Hypothalamus (tissue), 51 donors: ENCODE measurements around the gene NUP210.

Source experiments
- DNase-seq, 51 donors: peaks; one replicate each; lab custom pipeline; 2025; lab: John Stamatoyannopoulos, UW

NUP210 gene

GRCh38 chr3:13408890-13409289 is 11.2 kb downstream of the NUP210 start:
- DNase-seq = no peak

DNA sequence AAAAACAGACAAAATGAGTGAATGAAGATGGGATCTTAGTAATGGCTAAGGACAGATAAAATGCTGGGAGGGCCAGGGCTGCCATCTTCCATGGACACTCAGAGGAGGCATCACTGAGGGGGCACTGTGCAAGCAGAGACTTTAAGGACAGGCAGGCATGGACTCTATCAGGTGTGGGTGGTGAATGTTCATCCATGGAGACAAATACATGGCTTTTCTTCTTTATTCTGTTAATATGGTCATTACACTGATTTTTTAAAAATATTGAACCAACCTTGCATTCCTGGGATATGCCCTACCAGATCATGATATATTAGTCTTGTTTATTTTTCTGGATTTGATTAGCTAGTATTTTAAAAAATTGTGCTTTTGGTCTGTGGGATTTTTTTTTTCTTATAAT is 12.2 kb downstream of the NUP210 start:
- DNase-seq = no peak

DNA sequence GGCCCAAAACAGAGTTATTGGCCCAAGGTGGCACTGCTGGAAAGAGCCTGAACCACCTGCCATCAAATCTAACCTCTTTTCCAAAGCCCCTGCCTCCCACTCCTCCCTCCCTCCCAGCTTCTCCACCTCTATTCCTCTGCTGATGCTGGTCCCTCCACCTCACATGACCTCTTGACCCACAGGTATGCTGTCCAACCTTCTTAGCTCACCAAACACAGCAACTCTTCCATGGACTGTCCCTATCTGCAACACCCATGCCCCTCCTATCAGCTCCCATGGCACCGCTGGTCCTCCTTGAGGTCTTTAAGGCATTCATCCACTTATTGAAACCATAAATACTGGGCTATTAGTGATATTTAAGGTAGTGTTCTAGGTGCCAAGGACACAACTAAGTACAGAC is 12.6 kb downstream of the NUP210 start:
- no peak for DNase-seq

- DNase-seq = no peak
Measured at GRCh38 chr3:13406190-13406589, 13.9 kb downstream of the NUP210 start.

DNA sequence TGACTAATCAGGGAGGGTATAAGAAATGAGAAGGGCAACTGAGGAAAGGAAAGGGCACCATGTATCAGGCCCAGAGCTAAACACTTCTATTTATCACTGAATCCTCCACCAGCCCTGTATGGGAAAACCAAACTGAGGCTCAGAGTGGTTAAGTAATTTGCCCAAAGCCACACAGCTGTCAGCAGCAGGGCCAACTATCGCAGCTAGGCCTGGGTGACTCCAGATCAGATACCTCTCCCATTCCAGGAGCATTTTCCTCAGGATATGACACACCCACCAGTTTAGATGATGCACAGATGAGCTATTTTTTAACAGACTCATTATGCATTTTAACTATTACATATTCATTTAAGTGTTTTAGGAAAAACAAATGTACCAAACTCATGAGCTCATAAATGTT is 14.5 kb downstream of the NUP210 start:
- no peak for DNase-seq

GRCh38 chr3:13404626-13405452 is 15.3 kb downstream of the NUP210 start:
- DNase-seq = no peak

DNA sequence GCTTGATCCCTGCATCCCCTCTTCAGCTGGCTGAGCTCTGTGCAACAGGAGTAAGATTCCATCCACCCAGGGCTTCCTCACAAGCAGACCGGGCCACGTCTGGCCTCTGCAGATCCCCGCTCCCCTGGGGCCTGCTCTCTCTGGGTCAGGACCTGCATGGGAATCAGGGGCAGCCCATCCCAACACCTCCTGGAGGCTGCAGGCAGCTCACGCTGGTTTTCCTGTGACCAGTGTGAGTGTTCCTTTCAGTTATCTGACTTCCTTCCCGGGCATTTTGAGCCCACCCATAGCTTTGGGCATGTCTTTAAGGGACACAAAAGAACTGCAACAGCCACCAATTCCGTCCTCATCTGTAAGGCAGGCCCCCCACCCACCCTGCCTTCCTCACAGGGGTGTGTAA is 16.3 kb downstream of the NUP210 start:
- no peak for DNase-seq

DNA sequence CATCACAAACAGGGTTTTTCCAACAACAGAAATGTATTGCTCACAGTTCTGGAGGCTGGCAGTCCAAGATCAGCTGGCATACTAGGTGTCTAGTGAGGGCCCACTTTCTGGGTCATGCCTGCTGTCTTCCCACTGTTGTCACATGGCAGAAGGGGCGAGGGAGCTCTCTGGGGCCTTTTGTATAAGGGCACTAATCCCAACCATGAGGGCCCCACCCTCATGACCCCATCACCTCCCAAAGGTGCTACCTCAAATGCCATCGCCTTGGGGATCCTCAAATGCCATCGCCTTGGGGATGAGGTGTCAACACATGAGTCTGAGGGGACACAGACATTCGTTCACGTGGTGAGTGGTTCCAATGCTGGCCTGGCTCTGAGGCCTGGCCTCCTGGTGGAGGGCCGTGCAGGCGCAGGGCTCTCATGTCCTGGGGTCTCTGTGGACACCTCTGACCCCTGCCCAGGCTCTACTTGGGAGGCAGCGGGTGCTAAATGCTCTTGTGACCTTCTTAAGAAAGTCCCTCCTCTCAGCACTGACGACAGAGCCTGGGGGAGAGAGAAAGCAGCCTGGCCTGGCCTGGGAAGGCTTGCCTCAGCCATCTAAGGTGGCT is 16.8 kb downstream of the NUP210 start:
- no peak for DNase-seq

- DNase-seq = no peak
Measured at GRCh38 chr3:13401149-13401548, 19.0 kb downstream of the NUP210 start.

GRCh38 chr3:13400114-13400673 is 19.9 kb downstream of the NUP210 start:
- no peak for DNase-seq

- no peak for DNase-seq
Measured at GRCh38 chr3:13399603-13400002, 20.5 kb downstream of the NUP210 start.

- DNase-seq = no peak
Measured at GRCh38 chr3:13397316-13397715, 22.8 kb downstream of the NUP210 start.

DNA sequence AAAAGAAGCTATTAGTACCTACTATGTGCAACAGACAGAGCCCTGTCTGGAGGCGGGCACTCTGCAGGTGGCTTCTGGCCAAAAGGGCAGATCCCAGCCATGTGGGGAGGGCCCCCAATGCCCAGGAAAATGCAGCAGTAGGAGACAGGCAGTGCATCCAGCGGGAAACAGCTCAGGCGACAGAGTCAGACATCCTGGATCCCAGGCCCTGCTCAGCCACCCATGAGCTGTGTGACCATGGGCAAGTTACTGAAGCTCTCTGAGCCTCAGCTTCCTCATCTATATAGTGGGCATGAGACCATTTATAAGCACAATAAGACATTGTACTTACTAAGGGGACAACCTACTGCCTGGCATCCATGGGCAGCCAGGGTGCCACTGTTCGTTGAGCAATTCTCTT is 25.8 kb downstream of the NUP210 start:
- DNase-seq = no peak

GRCh38 chr3:13393427-13394360 is 26.4 kb downstream of the NUP210 start:
- no peak for DNase-seq

DNA sequence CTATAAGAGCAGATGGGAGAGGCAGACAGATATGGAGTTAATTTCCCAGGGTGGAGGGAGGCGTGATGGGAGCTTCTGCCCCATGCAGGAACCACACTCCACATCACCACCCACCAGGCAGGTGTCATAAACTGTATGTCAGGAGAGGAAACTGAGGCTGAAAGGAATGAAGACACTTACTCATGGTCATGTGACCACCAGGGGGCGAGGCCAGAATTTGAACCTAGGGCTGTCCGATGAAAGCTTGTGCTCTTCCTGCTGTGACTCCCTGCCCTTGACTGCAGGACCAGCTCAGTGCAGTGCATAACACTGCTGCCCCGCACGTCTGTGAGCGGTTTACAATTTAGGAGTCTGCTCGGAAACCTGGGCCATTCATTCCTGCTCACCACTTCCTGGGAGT is 28.8 kb downstream of the NUP210 start:
- no peak for DNase-seq

DNA sequence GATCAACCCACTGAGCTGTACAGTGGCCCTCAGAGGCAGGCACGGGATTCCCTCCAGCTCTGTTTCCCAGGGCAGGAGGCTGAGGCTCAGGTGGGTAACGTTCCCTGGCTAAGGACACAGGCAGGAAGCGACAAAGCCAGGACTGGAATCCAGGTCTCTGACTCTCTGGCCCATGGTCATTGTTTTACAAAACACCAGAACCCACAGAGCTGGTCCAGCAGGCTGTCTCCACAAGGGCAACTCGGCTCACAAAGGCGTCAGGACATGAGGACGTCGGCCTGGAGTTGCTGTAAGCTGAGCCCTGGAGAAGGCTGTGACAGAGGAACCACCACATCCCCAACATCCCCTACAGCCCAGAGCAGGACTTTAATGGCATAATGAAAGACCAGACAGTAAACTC is 30.7 kb downstream of the NUP210 start:
- no peak for DNase-seq

- DNase-seq = no peak
Measured at GRCh38 chr3:13388816-13389215, 31.3 kb downstream of the NUP210 start.

- peak in 7 of 51 donors; percentile 4 to 46 (median 10) for DNase-seq
Measured at GRCh38 chr3:13385373-13385965, 34.7 kb downstream of the NUP210 start.

DNA sequence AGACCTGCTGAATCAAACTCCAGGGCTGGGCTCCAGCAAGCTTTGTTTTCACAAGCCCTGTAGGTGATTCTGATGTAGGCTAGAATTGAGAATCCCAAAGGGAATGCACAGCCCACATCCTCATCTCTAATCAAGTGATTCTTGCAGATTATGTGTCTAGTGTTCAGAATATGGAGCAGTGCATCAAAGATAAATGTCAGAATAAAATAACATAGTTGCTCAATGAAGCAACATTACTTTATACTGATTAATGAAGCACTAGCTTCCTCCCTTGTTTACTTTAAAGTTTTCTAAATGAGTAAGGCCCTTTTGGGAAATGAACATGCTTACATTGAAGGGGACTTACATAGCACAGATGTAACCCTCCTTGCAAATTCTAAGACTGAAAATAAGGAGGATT is 39.2 kb downstream of the NUP210 start:
- no peak for DNase-seq

DNA sequence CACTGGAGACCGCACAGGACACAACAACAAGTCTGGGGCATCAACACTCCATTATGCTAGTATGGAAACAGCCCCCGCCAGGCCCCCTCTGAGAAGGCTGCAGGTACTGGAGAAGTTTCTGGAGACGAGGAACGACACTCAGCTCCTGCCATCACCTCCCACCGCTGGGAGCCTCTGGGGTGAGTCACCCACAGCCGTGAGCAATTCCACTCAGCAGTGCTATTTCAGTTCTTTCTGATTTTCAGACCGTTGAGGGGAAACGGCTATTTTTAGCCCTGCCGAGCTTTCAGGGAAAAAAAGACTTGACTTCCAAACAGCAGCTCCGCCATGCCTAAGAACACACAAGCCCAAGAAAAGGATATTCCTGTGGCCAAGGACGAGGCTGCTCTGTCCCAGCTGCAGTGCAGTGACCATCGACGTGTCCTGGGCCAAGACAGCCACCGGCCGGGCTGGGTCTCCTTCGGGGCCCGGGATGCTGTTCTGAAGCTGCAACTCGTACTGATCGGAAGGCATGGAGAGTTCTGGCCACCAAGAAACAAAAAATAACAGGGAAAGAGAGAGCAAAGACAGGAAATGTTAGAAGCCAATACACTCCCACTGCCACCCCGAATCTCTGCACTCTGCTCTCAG is 40.8 kb downstream of the NUP210 start:
- DNase-seq = peak in 20 of 51 donors; percentile 7 to 74 (median 29)
